TTC549 (cell line): ENCODE data around the gene MVD.

Source experiments
- FAIRE-seq: peaks from 2 replicates; lab custom pipeline; 2012; peaks lifted over from hg19 to GRCh38; lab: Jason Lieb, UNC

MVD gene

GRCh38 chr16:88662843-88663606 is at the start of gene MVD:
Gene MVD (minus strand): TSS chr16:88663091. CDS start chr16:88663080, 11 bp downstream.
- FAIRE-seq, result peak; percentile 73

GRCh38 chr16:88712362-88712979 is 49.6 kb upstream of the MVD start:
- FAIRE-seq, result no peak

- FAIRE-seq, result no peak
These were observed 49.0 kb upstream of the MVD start for GRCh38 chr16:88711750-88712340.

GRCh38 chr16:88710556-88710955 is 47.7 kb upstream of the MVD start:
- FAIRE-seq, result no peak

GRCh38 chr16:88706965-88707826 is 44.3 kb upstream of the MVD start:
- no peak for FAIRE-seq

- no peak for FAIRE-seq
These were observed 43.5 kb upstream of the MVD start, which contains the start of the genes CTU2 and RNF166 for GRCh38 chr16:88706229-88706964. Gene CTU2 (plus strand): TSS chr16:88706503. CDS start chr16:88706531, 28 bp downstream. Gene RNF166 (minus strand): TSS chr16:88706408. CDS start chr16:88706325, 83 bp downstream.

- no peak for FAIRE-seq
These were observed 42.9 kb upstream of the MVD start for GRCh38 chr16:88705801-88706228.

GRCh38 chr16:88705076-88705684 is 42.3 kb upstream of the MVD start:
- FAIRE-seq, result no peak

- no peak for FAIRE-seq
These were observed 40.8 kb upstream of the MVD start for GRCh38 chr16:88703486-88704309.

- FAIRE-seq, result no peak
These were observed 39.7 kb upstream of the MVD start for GRCh38 chr16:88702371-88703210.

GRCh38 chr16:88701581-88702370 is 38.9 kb upstream of the MVD start:
- FAIRE-seq, result no peak

GRCh38 chr16:88700636-88701482 is 38.0 kb upstream of the MVD start:
- FAIRE-seq, result no peak

- no peak for FAIRE-seq
These were observed 37.4 kb upstream of the MVD start for GRCh38 chr16:88700322-88700635.

GRCh38 chr16:88699180-88699579 is 36.3 kb upstream of the MVD start:
- no peak for FAIRE-seq

- no peak for FAIRE-seq
These were observed 35.8 kb upstream of the MVD start for GRCh38 chr16:88698646-88699045.

GRCh38 chr16:88697831-88698615 is 35.1 kb upstream of the MVD start:
- FAIRE-seq, result no peak
